SK-N-SH (cell line): ENCODE results near the gene SPG11.

Experiments used
- FOXM1 ChIP-seq: IDR thresholded peaks from 2 replicates; pipeline ENCODE4 v1.4.0; 2012; ENCODE audit warnings: low read depth, mild to moderate bottlenecking
- GABPA ChIP-seq: IDR thresholded peaks from 2 replicates; pipeline ENCODE4 v1.4.0; 2012; ENCODE audit warnings: low read depth, mild to moderate bottlenecking
- MEF2A ChIP-seq: IDR thresholded peaks from 2 replicates; pipeline ENCODE4 v1.4.0; 2012; ENCODE audit warnings: low read depth, borderline replicate concordance
- POLR2AphosphoS5 ChIP-seq: IDR thresholded peaks from 2 replicates; pipeline ENCODE4 v1.6.1; 2012; ENCODE audit warnings: low read depth, low read length
- RAD21 ChIP-seq: IDR thresholded peaks from 2 replicates; pipeline ENCODE4 v1.6.1; 2012; ENCODE audit warnings: mild to moderate bottlenecking, low read length
- SMC3 ChIP-seq: IDR thresholded peaks from 2 replicates; pipeline ENCODE4 v1.6.1; 2012; ENCODE audit warnings: low read depth, low read length, improper control_type of control experiment
- TF ChIP-seq, protein P1 (sequence below): fragments of 200-600 bp; sonication (generic); IDR thresholded peaks from 2 replicates; pipeline ENCODE4 v1.6.1; 2017; ENCODE audit warnings: antibody characterized with exemption, mild to moderate bottlenecking, moderate library complexity

DNA sequence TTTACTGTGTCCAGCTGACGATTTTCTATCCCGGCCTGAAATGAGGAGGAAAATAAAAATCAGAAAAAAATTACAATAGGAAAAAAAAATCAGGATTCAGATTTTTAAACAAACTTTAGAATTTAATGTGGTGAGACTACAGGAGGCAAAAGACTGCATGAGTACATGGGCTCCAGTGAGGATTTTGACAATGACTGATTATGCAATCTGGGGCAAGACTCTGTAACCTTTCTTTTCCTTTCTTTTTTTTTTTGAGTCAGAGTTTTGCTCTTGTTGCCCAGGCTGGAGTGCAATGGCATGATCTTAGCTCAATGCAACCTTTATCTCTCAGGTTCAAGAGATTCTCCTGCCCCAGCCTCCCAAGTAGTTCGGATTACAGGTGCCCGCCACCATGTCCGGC is 29.9 kb downstream of the SPG11 start:
- no peak for TF ChIP-seq FOXM1
- no peak for TF ChIP-seq SMC3
- TF ChIP-seq MEF2A: no peak
- TF ChIP-seq, protein P1, sequence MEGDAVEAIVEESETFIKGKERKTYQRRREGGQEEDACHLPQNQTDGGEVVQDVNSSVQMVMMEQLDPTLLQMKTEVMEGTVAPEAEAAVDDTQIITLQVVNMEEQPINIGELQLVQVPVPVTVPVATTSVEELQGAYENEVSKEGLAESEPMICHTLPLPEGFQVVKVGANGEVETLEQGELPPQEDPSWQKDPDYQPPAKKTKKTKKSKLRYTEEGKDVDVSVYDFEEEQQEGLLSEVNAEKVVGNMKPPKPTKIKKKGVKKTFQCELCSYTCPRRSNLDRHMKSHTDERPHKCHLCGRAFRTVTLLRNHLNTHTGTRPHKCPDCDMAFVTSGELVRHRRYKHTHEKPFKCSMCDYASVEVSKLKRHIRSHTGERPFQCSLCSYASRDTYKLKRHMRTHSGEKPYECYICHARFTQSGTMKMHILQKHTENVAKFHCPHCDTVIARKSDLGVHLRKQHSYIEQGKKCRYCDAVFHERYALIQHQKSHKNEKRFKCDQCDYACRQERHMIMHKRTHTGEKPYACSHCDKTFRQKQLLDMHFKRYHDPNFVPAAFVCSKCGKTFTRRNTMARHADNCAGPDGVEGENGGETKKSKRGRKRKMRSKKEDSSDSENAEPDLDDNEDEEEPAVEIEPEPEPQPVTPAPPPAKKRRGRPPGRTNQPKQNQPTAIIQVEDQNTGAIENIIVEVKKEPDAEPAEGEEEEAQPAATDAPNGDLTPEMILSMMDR: no peak
- TF ChIP-seq GABPA: no peak
- no peak for TF ChIP-seq POLR2AphosphoS5
- TF ChIP-seq RAD21: no peak
